NCI-H748 (cell line): ENCODE results near the gene HJV.
"Not testable (repeated sequence)": the region's sequence is repeated elsewhere in the genome, so short reads cannot be mapped to it uniquely, and the experiment has no call there.

Experiments
- DNase-seq: peaks from one replicate; lab custom pipeline; 2025; ENCODE audit not compliant: unreplicated experiment; lab: John Stamatoyannopoulos, UW

The HJV gene

GRCh38 chr1:146021622-146022402 is at the start of gene HJV:
Gene HJV, minus strand, starts transcription at chr1:146021735. Its CDS starts 1,504 bp downstream, at chr1:146020231.
- DNase-seq = no peak

GRCh38 chr1:146059148-146059547 is 37.6 kb upstream of the HJV start:
- not testable (repeated sequence) for DNase-seq

GRCh38 chr1:146051852-146052676 is 30.5 kb upstream of the HJV start:
- peak; percentile 98 for DNase-seq

- no peak for DNase-seq
These were observed 29.9 kb upstream of the HJV start for GRCh38 chr1:146051452-146051851.

GRCh38 chr1:146050652-146050963 is 29.1 kb upstream of the HJV start:
- not testable (repeated sequence) for DNase-seq

- not testable (repeated sequence) for DNase-seq
These were observed 28.5 kb upstream of the HJV start for GRCh38 chr1:146049866-146050651.

- DNase-seq = no peak
These were observed 27.9 kb upstream of the HJV start for GRCh38 chr1:146049436-146049835.

GRCh38 chr1:146048514-146049115 is 27.1 kb upstream of the HJV start:
- DNase-seq = not testable (repeated sequence)

GRCh38 chr1:146046664-146047063 is 25.1 kb upstream of the HJV start:
- no peak for DNase-seq

- DNase-seq = peak; percentile 58
These were observed 18.3 kb upstream of the HJV start for GRCh38 chr1:146039844-146040194.

- peak; percentile 86 for DNase-seq
These were observed 15.6 kb upstream of the HJV start for GRCh38 chr1:146036965-146037646.

- no peak for DNase-seq
These were observed 14.9 kb upstream of the HJV start for GRCh38 chr1:146036241-146036964.

- peak; percentile 56 for DNase-seq
These were observed 13.5 kb upstream of the HJV start for GRCh38 chr1:146035048-146035423.

GRCh38 chr1:146032631-146033219 is 11.2 kb upstream of the HJV start:
- DNase-seq = peak; percentile 70

- no peak for DNase-seq
These were observed 9.9 kb upstream of the HJV start for GRCh38 chr1:146031476-146031875.

- peak; percentile 7 for DNase-seq
These were observed 7.6 kb upstream of the HJV start for GRCh38 chr1:146029117-146029516.

- DNase-seq = not testable (repeated sequence)
These were observed 5.1 kb upstream of the HJV start for GRCh38 chr1:146026650-146027049.

GRCh38 chr1:146025787-146026495 is 4.4 kb upstream of the HJV start:
- DNase-seq = not testable (repeated sequence)
